Esophagus muscularis mucosa (tissue), 3 donors: Measurements from ENCODE around the gene SAXO2.

Experiments used
- CTCF ChIP-seq, 3 experiments: fragments of 200-600 bp in 2 of 3; fragments of 450-650 bp in 1 of 3; sonication (generic) in 2 of 3; IDR thresholded peaks; one replicate each; pipeline ENCODE4 v1.5.1; 2017 to 2019; ENCODE audit warnings: antibody characterized with exemption in 3 of 3, mild to moderate bottlenecking in 2 of 3, moderate library complexity in 1 of 3
- POLR2A ChIP-seq: fragments of 450-650 bp; IDR thresholded peaks from one replicate; pipeline ENCODE4 v1.6.1; 2017; ENCODE audit warnings: antibody characterized with exemption, moderate library complexity, mild to moderate bottlenecking, low read depth
- POLR2AphosphoS5 ChIP-seq, 2 donors: sonication (generic); formaldehyde crosslinking; IDR thresholded peaks; one replicate each; pipeline ENCODE4 v1.6.1; 2017; ENCODE audit warnings: antibody characterized with exemption in 2 of 2

- TF ChIP-seq POLR2A (no peak), CTCF (IDR thresholded peaks at IDR 0.05) (no peak), POLR2AphosphoS5 (IDR thresholded peaks at IDR 0.05) (no peak)
These were observed 44.4 kb downstream of the SAXO2 start for GRCh38 chr15:82306791-82307713.
